IMR-90 (cell line): ENCODE data around the gene INPP5A. TPM values are rescaled to one million over a fixed set of nuclear protein-coding genes. Genes with fewer than 3 reads are reported as not detected.

Experiments used
- ATAC-seq: fragments of 200-7000 bp; cut with Tn5 transposase; 2 replicates; pipeline ENCODE4 v1.9.1; 2020; ENCODE audit warnings: low read depth, mild to moderate bottlenecking, moderate library complexity
- BruUV-seq: library from RNA; stranded (reverse); fragments of 400-500 nt; replicated peaks from 2 replicates; lab custom pipeline; 2021; lab: Mats Ljungman, UMichigan
- CTCF ChIA-PET: fragments of 300-600 bp; formaldehyde crosslinking; extraction: SDS; loops from one replicate; lab custom pipeline; 2021; ENCODE audit warnings: antibody characterized with exemption; lab: Yijun Ruan, JAX
- POLR2A ChIA-PET: fragments of 300-600 bp; sonication (Branson Sonifier 250); formaldehyde crosslinking; loops from one replicate; lab custom pipeline; 2022; ENCODE audit warnings: antibody characterized with exemption; ENCODE audit not compliant: unreplicated experiment; lab: Charles Lee
- DNase-seq: peaks from one replicate; pipeline ENCODE4 v3.0.0; 2013
- H2AFZ ChIP-seq: replicated peaks from 2 replicates; pipeline ENCODE3; 2013; ENCODE audit warnings: low read length, mild to moderate bottlenecking; ENCODE audit not compliant: poor library complexity
- H2AK5ac ChIP-seq: 2 replicates; pipeline ENCODE4 v1.6.1; 2013; ENCODE audit warnings: low read depth, low read length, inconsistent platforms
- H2AK9ac ChIP-seq: replicated peaks from 2 replicates; pipeline ENCODE3; 2013; ENCODE audit warnings: mild to moderate bottlenecking, low read depth, low read length, moderate library complexity; ENCODE audit not compliant: poor library complexity
- H2BK120ac ChIP-seq: 2 replicates; pipeline ENCODE4 v1.6.1; 2013; ENCODE audit warnings: low read depth, low read length, inconsistent platforms
- H2BK15ac ChIP-seq: 3 replicates; pipeline ENCODE4 v1.6.1; 2013; ENCODE audit warnings: low read depth, low read length, inconsistent platforms
- H2BK20ac ChIP-seq: 2 replicates; pipeline ENCODE4 v1.6.1; 2013; ENCODE audit warnings: low read depth, mild to moderate bottlenecking, inconsistent platforms, low read length, moderate library complexity
- H2BK5ac ChIP-seq: 2 replicates; pipeline ENCODE4 v1.6.1; 2013; ENCODE audit warnings: mild to moderate bottlenecking, low read depth, low read length, inconsistent platforms; ENCODE audit not compliant: poor library complexity, severe bottlenecking
- H3K14ac ChIP-seq: replicated peaks from 2 replicates; pipeline ENCODE4 v1.6.1; 2013; ENCODE audit warnings: low read depth, low read length, inconsistent platforms
- H3K18ac ChIP-seq: 2 replicates; pipeline ENCODE4 v1.6.1; 2013; ENCODE audit warnings: low read depth, low read length, control low read depth
- H3K23ac ChIP-seq: 2 replicates; pipeline ENCODE4 v1.6.1; 2013; ENCODE audit warnings: low read depth, low read length, inconsistent platforms
- H3K27ac ChIP-seq: 2 replicates; pipeline ENCODE4 v1.5.1; 2013; ENCODE audit warnings: mild to moderate bottlenecking, control low read depth, low read length; ENCODE audit not compliant: insufficient read depth
- H3K27me3 ChIP-seq: 2 replicates; pipeline ENCODE4 v1.6.1; 2013; ENCODE audit warnings: low read length; ENCODE audit not compliant: control insufficient read depth, insufficient read depth
- H3K36me3 ChIP-seq: 2 replicates; pipeline ENCODE4 v1.6.1; 2013; ENCODE audit warnings: low read length, mixed read lengths; ENCODE audit not compliant: control insufficient read depth, insufficient read depth
- H3K4ac ChIP-seq: 2 replicates; pipeline ENCODE4 v1.6.1; 2013; ENCODE audit warnings: low read depth, low read length, inconsistent platforms
- H3K4me1 ChIP-seq: 2 replicates; pipeline ENCODE4 v1.6.1; 2013; ENCODE audit warnings: low read length, mixed read lengths; ENCODE audit not compliant: control insufficient read depth, insufficient read depth
- H3K4me2 ChIP-seq: 2 replicates; pipeline ENCODE4 v1.6.1; 2013; ENCODE audit warnings: low read depth, mild to moderate bottlenecking, control low read depth, low read length, moderate library complexity
- H3K4me3 ChIP-seq: 2 replicates; pipeline ENCODE4 v1.5.1; 2013; ENCODE audit warnings: low read depth, mild to moderate bottlenecking, control low read depth, low read length, moderate library complexity; ENCODE audit not compliant: insufficient read depth
- H3K56ac ChIP-seq: 2 replicates; pipeline ENCODE4 v1.6.1; 2013; ENCODE audit warnings: low read length, inconsistent platforms; ENCODE audit not compliant: insufficient read depth; ENCODE audit errors: extremely low read depth
- H3K79me1 ChIP-seq, 2 experiments: 2 replicates each; pipeline ENCODE4 v1.6.1; 2013; ENCODE audit warnings: low read length in 2 of 2, inconsistent platforms in 1 of 2, low read depth in 1 of 2
- H3K9ac ChIP-seq: 2 replicates; pipeline ENCODE4 v1.6.1; 2013; ENCODE audit warnings: low read depth, low read length, control low read depth
- H3K9me1 ChIP-seq: 2 replicates; pipeline ENCODE4 v1.6.1; 2013; ENCODE audit warnings: low read length, inconsistent platforms; ENCODE audit not compliant: insufficient read depth
- H3K9me3 ChIP-seq: 2 replicates; pipeline ENCODE4 v1.6.1; 2013; ENCODE audit warnings: low read length; ENCODE audit not compliant: control insufficient read depth, insufficient read depth
- H4K20me1 ChIP-seq: 2 replicates; pipeline ENCODE4 v1.6.1; 2013; ENCODE audit warnings: low read length, inconsistent platforms; ENCODE audit not compliant: insufficient read depth
- H4K5ac ChIP-seq: 2 replicates; pipeline ENCODE4 v1.6.1; 2013; ENCODE audit warnings: mild to moderate bottlenecking, low read depth, low read length, control low read depth
- H4K8ac ChIP-seq, 2 experiments: 2 replicates each; pipeline ENCODE4 v1.6.1; 2013; ENCODE audit warnings: low read depth in 2 of 2, low read length in 2 of 2, control low read depth in 1 of 2, inconsistent platforms in 1 of 2
- H4K91ac ChIP-seq: 2 replicates; pipeline ENCODE4 v1.6.1; 2013; ENCODE audit warnings: low read depth, low read length, inconsistent platforms; ENCODE audit not compliant: insufficient read depth
- MAZ ChIP-seq: IDR thresholded peaks from 2 replicates; pipeline ENCODE4 v1.6.1; 2012; ENCODE audit warnings: low read depth, mild to moderate bottlenecking, low read length, improper control_type of control experiment, moderate library complexity, borderline replicate concordance
- RAD21 ChIP-seq: IDR thresholded peaks from 2 replicates; pipeline ENCODE4 v1.6.1; 2012; ENCODE audit warnings: low read length, improper control_type of control experiment
- WGBS, 2 experiments: methylation state at CpG; one replicate each; pipeline versions ENCODE4 v1.1.5 to v1.1.7; 2013; ENCODE audit warnings: missing lambda C conversion rate in 2 of 2; ENCODE audit not compliant: insufficient read length in 1 of 2; ENCODE audit errors: extremely low coverage in 2 of 2; 5-methylcytosine and 5-hydroxymethylcytosine counted together
- dilution Hi-C: fragments of 300-500 bp; cut with HindIII; formaldehyde crosslinking; loops from one replicate; pipeline ENCODE4 v1.14.3; 2018; ENCODE audit warnings: low sequenced_read_pairs; ENCODE audit not compliant: unreplicated experiment
- in situ Hi-C: fragments of 300-500 bp; cut with MboI; formaldehyde crosslinking; loops from 3 replicates; pipeline ENCODE4 v1.14.3; 2019; ENCODE audit warnings: low sequenced_read_pairs, inconsistent platforms, mixed read lengths
- intact Hi-C: fragments of 100-400 bp; cut with micrococcal nuclease; formaldehyde crosslinking; loops from 2 replicates; pipeline ENCODE4 v1.10.0; 2022
- polyA plus RNA-seq, 3 experiments: library from polyadenylated mRNA; depleted of rRNA; stranded (reverse); fragments of >200 nt; gene quantifications; 2 replicates each; pipeline ENCODE4 v1.2.3, GENCODE V29; 2012; ENCODE audit warnings: low replicate concordance in 1 of 3
- total RNA-seq: library from RNA; depleted of rRNA; stranded (reverse); fragments of >200 nt; gene quantifications from 2 replicates; pipeline ENCODE4 v1.2.3, GENCODE V29; 2012
- TF ChIP-seq, protein P1 (sequence below): conservative IDR thresholded peaks from 2 replicates; pipeline ENCODE4 v1.5.1; 2012; ENCODE audit warnings: mild to moderate bottlenecking, low read depth, low read length, improper control_type of control experiment

Gene INPP5A
- total and polyA plus RNA-seq, 2 of the 4 experiments (the other 2 are of a cell fraction) = 21.4 to 36.7 TPM

DNA sequence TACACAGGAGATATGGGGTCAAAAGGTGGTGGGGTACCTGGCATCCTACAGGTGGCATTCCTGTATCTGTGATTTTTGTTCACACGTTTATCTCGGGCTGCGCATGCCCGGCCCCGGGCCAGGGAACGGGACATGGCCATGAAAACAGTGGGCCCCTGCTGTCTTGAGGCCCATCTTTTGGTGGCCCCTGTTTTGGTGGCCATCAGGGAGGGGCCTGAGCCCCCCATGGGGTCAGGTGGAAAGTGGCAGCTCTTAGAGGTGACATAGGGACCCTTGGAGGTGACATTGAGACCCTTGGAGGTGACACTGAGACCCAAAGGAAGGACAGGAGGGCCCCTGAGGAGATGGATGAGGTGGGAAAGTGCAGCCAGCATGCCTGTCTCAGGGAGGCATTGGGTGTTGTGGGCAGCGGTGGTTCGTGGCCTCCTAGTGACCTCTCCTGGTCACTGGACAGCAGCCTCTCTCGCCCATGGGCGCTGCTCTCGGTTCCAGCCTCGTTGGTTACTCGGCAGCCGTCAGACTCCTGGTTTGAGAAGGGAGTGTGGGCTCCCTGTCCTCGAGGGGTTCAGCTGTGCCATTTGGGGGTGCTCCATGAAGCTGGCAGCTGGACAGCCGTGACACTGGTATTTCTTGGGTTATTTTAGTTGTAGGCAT, 39.9 kb downstream of the INPP5A start:
- H3K9me1 ChIP-seq = peaks cover 12% of the 10 kb centered on the region; the same call in 1 of the 2 replicates
- H3K36me3 ChIP-seq = no peaks in the 10 kb centered on the region
- H2BK5ac ChIP-seq = no peak overlapping the region
- 84% methylated on average over 5 of the region's 16 CpGs; no CpG with 5 or more reads in 1 of the 2 experiments for WGBS, 2 experiments
- intact Hi-C loops = loop anchor here (1.0 to 5.0 kb wide), 2 partner anchors 40 to 119 kb away; partner anchors contain the start of gene INPP5A
- no TSS peak for BruUV-seq
- no peak overlapping the region for H3K27ac ChIP-seq
- in situ Hi-C loops = no loop called here
- no peak overlapping the region for H2BK15ac ChIP-seq
- no peaks in the 10 kb centered on the region for H3K9me3 ChIP-seq
- no peak overlapping the region for H3K18ac ChIP-seq
- peaks cover 2% of the 10 kb centered on the region; the same call in 1 of the 2 replicates for H3K27me3 ChIP-seq
- ChIA-PET POLR2A (no interaction called here), CTCF (no interaction called here)
- no peak overlapping the region for H4K91ac ChIP-seq
- ATAC-seq (no peak), DNase-seq (no peak)
- TF ChIP-seq MAZ (no peak), RAD21 (peak; percentile 43)
- TF ChIP-seq, protein P1, sequence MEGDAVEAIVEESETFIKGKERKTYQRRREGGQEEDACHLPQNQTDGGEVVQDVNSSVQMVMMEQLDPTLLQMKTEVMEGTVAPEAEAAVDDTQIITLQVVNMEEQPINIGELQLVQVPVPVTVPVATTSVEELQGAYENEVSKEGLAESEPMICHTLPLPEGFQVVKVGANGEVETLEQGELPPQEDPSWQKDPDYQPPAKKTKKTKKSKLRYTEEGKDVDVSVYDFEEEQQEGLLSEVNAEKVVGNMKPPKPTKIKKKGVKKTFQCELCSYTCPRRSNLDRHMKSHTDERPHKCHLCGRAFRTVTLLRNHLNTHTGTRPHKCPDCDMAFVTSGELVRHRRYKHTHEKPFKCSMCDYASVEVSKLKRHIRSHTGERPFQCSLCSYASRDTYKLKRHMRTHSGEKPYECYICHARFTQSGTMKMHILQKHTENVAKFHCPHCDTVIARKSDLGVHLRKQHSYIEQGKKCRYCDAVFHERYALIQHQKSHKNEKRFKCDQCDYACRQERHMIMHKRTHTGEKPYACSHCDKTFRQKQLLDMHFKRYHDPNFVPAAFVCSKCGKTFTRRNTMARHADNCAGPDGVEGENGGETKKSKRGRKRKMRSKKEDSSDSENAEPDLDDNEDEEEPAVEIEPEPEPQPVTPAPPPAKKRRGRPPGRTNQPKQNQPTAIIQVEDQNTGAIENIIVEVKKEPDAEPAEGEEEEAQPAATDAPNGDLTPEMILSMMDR = peak; percentile 15; the same call in 1 of the 2 replicates
- H4K5ac ChIP-seq = no peak overlapping the region
- no peak overlapping the region for H3K9ac ChIP-seq
- peaks cover 14% of the 10 kb centered on the region for H3K4me1 ChIP-seq
- dilution Hi-C loops = no loop called here
- H3K23ac ChIP-seq = no peak overlapping the region
- no peak overlapping the region for H3K14ac ChIP-seq
- H2BK120ac ChIP-seq = no peak overlapping the region
- no peak overlapping the region for H2BK20ac ChIP-seq
- H3K4me3 ChIP-seq = no peak overlapping the region
- peaks cover 20 to 53% of the 10 kb centered on the region in 2 experiments for H3K79me1 ChIP-seq
- no peak overlapping the region for H3K4ac ChIP-seq
- no peak overlapping the region for H3K56ac ChIP-seq
- no peak overlapping the region for H2AK5ac ChIP-seq
- H2AK9ac ChIP-seq = no peak overlapping the region
- no peak overlapping the region for H2AFZ ChIP-seq
- peaks cover 85% of the 10 kb centered on the region for H4K20me1 ChIP-seq
- no peak overlapping the region for H3K4me2 ChIP-seq
- no peak overlapping the region for H4K8ac ChIP-seq
